Tibial artery (tissue), 4 donors: ENCODE results near the gene OMP.

Experiments
- DNase-seq, 2 donors: peaks; one replicate each; pipeline ENCODE4 v3.0.0-alpha.2; 2019
- H3K27ac ChIP-seq, 2 donors: fragments of 200-600 bp; sonication (generic) in 1 of 2; 1 replicate in 1 of 2; 2 replicates in 1 of 2; pipeline ENCODE4 v1.5.1; 2018 to 2019; ENCODE audit warnings: mild to moderate bottlenecking in 1 of 2
- H3K27me3 ChIP-seq, 2 donors: fragments of 200-600 bp; sonication (generic) in 1 of 2; one replicate each; pipeline versions ENCODE4 v1.5.1 to v1.6.0; 2016 to 2019
- H3K36me3 ChIP-seq, 3 donors: fragments of 200-600 bp; sonication (generic) in 2 of 3; one replicate each; pipeline ENCODE4 v1.5.1; 2016 to 2019; ENCODE audit warnings: mild to moderate bottlenecking in 2 of 3
- H3K4me1 ChIP-seq, 4 donors: fragments of 200-600 bp; sonication (generic) in 2 of 4; 1 replicate in 3 of 4; 2 replicates in 1 of 4; pipeline ENCODE4 v1.5.1; 2016 to 2019
- H3K4me3 ChIP-seq, 2 donors: fragments of 200-600 bp; sonication (generic) in 1 of 2; 1 replicate in 1 of 2; 2 replicates in 1 of 2; pipeline ENCODE4 v1.5.1; 2018 to 2019; ENCODE audit warnings: mild to moderate bottlenecking in 2 of 2
- H3K9me3 ChIP-seq, 3 donors: fragments of 200-600 bp; sonication (generic) in 1 of 3; one replicate each; pipeline ENCODE4 v1.5.1; 2016 to 2019
- CTCF ChIP-seq, 2 experiments: fragments of 200-600 bp in 1 of 2; fragments of 450-650 bp in 1 of 2; IDR thresholded peaks; one replicate each; pipeline ENCODE4 v1.5.1; 2017 to 2019; ENCODE audit warnings: antibody characterized with exemption in 2 of 2, mild to moderate bottlenecking in 1 of 2, moderate library complexity in 1 of 2
- intact Hi-C: fragments of 100-400 bp; cut with DNase I; formaldehyde crosslinking; loops from one replicate; pipeline ENCODE4 v1.15.0; 2023; ENCODE audit warnings: low total_unique reads

Gene OMP

GRCh38 chr11:77144857-77145428, 42.3 kb downstream of the OMP start:
- Histone ChIP-seq H3K9me3 (no peaks in the 10 kb centered on the region), H3K27me3 (peaks cover 0 to 19% of the 10 kb centered on the region in 2 donors), H3K27ac (no peak overlapping the region), H3K4me3 (no peak overlapping the region), H3K4me1 (no peaks in the 10 kb centered on the region), H3K36me3 (no peaks in the 10 kb centered on the region)
- DNase-seq: no peak
- no peak for TF ChIP-seq CTCF (IDR thresholded peaks at IDR 0.05)
- intact Hi-C loops: no loop called here

- no peaks in the 10 kb centered on the region for H3K4me1 ChIP-seq
- intact Hi-C loops: no loop called here
- DNase-seq: no peak
- H3K27ac ChIP-seq: no peak overlapping the region
- no peak for TF ChIP-seq CTCF (IDR thresholded peaks at IDR 0.05)
- peaks cover 0 to 19% of the 10 kb centered on the region in 2 donors for H3K27me3 ChIP-seq
- no peak overlapping the region for H3K4me3 ChIP-seq
- H3K9me3 ChIP-seq: no peaks in the 10 kb centered on the region
- H3K36me3 ChIP-seq: no peaks in the 10 kb centered on the region
Observed at GRCh38 chr11:77146261-77147035, 43.8 kb downstream of the OMP start.

GRCh38 chr11:77147036-77147315, 44.3 kb downstream of the OMP start:
- Histone ChIP-seq H3K9me3 (no peaks in the 10 kb centered on the region), H3K4me3 (no peak overlapping the region), H3K27ac (no peak overlapping the region), H3K36me3 (no peaks in the 10 kb centered on the region), H3K4me1 (no peaks in the 10 kb centered on the region), H3K27me3 (peaks cover 0 to 19% of the 10 kb centered on the region in 2 donors)
- DNase-seq: no peak
- intact Hi-C loops: no loop called here
- TF ChIP-seq CTCF (IDR thresholded peaks at IDR 0.05): no peak

GRCh38 chr11:77147668-77148321, 45.2 kb downstream of the OMP start:
- peaks cover 0 to 1% (median 0%) of the 10 kb centered on the region in 4 donors for H3K4me1 ChIP-seq
- peak overlapping the region; percentile 0 to 22 for H3K4me3 ChIP-seq

More at GRCh38 chr11:77147668-77148321, 45.2 kb downstream of the OMP start:
- TF ChIP-seq CTCF (IDR thresholded peaks at IDR 0.05): no peak
- no peak overlapping the region for H3K27ac ChIP-seq
- intact Hi-C loops: no loop called here
- no peak for DNase-seq
- H3K27me3 ChIP-seq: peaks cover 0 to 19% of the 10 kb centered on the region in 2 donors
- no peaks in the 10 kb centered on the region for H3K9me3 ChIP-seq
- H3K36me3 ChIP-seq: no peaks in the 10 kb centered on the region
